Myocyte (in vitro differentiated cells): ENCODE results near the gene FAM216B. TPM values are rescaled to one million over a fixed set of nuclear protein-coding genes. Genes with fewer than 3 reads are reported as not detected.
"Not testable (repeated sequence)": the region's sequence is repeated elsewhere in the genome, so short reads cannot be mapped to it uniquely, and the experiment has no call there.

Experiments
- DNase-seq: peaks from one replicate; pipeline ENCODE4 v3.0.0-alpha.2; 2012; ENCODE audit warnings: low read depth
- polyA plus RNA-seq: library from polyadenylated mRNA; unstranded; fragments of >200 nt; gene quantifications from one replicate; pipeline ENCODE4 v1.2.1, GENCODE V29; 2012; ENCODE audit warnings: missing spikeins
- total RNA-seq: library from RNA; depleted of rRNA; stranded (reverse); fragments of >200 nt; gene quantifications from 2 replicates; pipeline ENCODE4 v1.2.3, GENCODE V29; 2014

Gene FAM216B
- total RNA-seq = not detected in 2 replicates
- not detected for polyA plus RNA-seq

DNA sequence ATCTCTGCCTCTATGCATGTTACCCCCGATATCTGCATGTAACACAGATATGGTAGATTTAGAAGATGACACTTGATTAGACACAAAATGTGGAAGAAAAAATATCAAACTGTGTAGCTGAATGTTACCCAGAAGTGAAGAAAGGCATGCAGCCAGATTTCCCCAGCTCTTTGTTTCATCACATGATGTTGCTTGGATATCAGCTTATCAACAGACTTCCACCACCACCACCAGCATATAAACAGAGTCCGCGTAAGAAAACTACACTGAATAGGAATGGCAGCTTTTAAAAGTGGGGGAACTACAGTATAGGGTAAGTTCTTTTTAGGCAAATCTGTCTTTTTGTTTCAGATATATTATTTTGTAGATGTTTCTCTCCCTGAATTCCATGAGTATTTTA lies at the start of gene FAM216B:
FAM216B (plus strand) TSS at position 233 of the 400 bp plus-strand sequence. CDS start 2,484 bp downstream, outside the sequence.
- no peak for DNase-seq

- no peak for DNase-seq
Observed at GRCh38 chr13:42732073-42732472, 49.3 kb upstream of the FAM216B start.

DNA sequence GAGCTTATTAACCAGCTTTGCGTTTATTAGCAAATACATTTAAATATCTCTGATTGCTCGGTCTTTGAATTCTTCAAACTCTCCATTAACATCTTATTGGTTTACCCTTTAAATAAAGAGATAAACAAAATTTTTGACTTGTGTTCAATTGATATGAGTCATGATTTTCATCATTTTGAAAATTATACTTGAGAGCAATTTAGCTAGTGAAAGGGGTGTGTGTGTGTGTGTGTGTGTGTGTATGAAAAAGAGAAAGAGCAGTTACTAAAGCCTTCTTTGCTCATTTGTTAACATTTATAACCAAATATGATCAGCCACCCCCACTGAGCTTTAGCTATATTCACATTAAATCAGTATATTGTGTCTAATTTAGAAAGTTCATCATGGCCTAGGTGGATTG lies 48.3 kb upstream of the FAM216B start:
- no peak for DNase-seq

DNA sequence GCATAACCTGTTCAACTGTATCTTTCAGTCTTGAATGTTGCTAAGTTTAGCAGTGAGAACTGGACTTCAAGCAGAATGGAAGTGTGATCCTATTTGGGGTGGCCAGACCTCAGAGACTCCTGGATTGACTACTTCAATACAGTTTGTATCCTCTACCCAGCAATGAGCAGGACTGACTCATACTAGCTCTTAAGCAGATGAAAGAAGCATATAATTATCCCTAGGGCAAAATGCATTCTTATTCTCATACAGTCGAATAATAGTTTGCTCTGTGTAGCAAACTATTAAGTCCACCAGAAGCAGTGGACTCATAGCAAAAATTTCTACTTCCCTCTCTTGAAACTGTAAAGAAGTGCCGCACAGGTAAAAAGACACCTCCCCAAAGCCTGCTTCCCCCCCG lies 46.4 kb upstream of the FAM216B start:
- no peak for DNase-seq

- DNase-seq = no peak
Observed at GRCh38 chr13:42740753-42741152, 40.6 kb upstream of the FAM216B start.

GRCh38 chr13:42741914-42742313 lies 39.5 kb upstream of the FAM216B start:
- DNase-seq = no peak

DNA sequence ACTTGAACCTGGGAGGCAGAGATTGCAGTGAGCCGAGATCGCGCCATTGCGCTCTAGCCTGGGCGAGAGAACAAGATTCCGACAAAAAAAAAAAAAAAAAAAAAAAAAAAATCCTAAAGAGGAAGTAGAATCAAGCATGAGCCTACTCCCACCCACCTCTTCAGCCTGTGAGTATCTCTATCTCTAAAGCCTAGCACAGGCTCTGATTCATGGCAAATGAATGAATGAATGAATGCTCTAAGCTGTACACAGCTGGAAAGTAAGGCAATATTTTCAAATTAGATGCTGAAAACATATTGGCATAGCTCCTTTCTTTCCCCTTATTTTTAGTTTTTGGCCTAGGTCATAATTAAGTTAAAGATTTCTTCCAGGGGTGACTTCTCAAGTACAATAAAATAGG lies 35.7 kb upstream of the FAM216B start:
- no peak for DNase-seq

- DNase-seq = peak; percentile 3
Observed at GRCh38 chr13:42746866-42747265, 34.5 kb upstream of the FAM216B start.

DNA sequence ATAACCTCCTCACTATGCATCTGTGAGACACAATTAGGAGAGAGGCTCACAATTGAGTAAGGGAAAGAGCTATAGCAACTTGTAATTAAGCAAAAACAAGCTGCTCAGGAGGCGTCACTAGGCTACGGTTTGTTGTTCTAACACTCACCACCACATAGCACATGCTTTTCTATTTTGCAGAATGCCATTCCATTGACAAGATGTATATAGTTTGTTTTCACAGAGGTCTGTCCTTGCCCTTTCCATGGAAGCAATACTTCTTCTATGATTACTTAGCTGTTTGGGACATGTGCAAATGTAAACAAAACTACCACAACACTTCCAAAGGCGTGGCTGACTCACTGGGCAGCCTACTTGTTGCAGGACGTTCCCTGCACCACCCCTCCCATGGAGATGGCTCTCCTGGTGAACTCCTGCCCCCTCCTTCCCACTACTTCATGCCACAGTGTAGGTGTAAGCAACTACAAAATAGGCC lies 33.9 kb upstream of the FAM216B start:
- peak; percentile 46 for DNase-seq

- DNase-seq = peak; percentile 9
Observed at GRCh38 chr13:42750794-42751193, 30.6 kb upstream of the FAM216B start.

- no peak for DNase-seq
Observed at GRCh38 chr13:42751693-42752092, 29.7 kb upstream of the FAM216B start.

DNA sequence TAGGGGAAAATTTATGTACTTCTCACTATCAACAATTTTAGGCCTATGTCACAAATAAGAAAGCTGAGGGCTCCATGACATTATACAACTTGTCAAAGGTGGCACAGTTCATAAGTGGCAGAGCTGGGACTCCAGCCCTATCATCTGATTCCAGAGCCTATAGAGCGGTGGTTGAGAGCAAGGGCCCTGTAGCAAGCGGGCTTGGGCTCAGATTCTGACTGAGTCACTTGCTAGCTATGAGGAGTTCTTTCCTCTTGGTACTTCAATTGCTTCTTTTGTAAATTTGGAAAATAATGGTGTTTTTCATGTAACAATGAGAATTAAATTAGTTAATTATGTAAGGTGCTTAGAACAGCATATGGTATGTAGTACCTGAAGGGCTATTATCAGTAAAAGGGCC lies 28.7 kb upstream of the FAM216B start:
- DNase-seq = no peak

DNA sequence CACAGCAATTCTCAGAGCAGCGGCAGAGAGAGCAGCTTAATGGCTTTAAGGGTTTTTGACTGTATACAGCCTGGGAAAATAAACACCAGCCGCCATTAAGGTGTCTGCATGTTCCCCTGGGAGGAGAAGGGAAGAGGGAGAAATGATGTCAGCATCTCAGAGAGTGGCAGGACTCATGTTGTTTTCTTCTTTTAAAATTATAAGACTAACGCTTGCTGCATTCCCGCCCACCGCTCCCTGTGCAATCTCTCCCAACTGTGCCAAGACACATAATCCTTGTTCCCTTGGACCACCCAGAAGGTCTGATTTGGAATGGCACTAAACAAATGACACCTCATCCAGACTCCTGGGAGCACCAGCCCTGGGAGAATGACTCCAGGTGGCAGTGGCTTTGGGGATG lies 27.7 kb upstream of the FAM216B start:
- no peak for DNase-seq

DNA sequence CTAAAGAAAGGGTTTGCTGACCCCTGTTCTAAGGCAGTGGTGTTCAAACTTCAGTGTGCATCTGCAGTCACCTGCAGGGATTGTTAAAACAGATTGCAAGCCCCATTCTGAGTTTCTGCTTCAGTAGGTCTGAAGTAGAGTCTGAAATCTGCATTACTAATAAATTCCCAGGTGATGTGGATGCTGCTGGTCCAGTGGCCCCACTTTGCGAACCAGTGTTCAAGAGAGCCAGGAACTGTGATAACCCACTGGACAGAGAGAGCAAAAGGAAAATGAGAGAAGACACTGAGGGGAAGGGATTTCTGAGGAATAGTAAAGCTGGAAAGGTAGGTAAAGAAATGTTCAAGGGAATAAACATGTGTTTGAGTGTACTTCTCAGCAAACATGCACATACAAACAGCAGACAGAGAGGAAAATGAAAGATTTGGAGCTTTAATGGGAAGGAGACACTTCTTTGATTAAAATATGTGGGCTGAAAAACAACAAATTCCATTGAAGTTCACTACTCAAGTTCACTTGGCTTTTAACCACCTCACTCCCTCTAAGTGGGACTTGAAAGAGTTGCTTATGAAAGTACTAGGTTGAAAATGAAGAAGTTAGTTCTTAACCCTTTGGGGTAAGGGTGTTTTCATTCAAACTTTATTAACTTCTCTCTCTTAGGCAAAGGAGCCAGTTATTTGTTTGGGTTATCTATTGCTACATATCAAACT lies 26.4 kb upstream of the FAM216B start:
- DNase-seq = no peak

- no peak for DNase-seq
Observed at GRCh38 chr13:42757678-42758420, 23.5 kb upstream of the FAM216B start.

GRCh38 chr13:42758515-42758914 lies 22.9 kb upstream of the FAM216B start:
- DNase-seq = no peak

- no peak for DNase-seq
Observed at GRCh38 chr13:42760951-42761350, 20.4 kb upstream of the FAM216B start.

DNA sequence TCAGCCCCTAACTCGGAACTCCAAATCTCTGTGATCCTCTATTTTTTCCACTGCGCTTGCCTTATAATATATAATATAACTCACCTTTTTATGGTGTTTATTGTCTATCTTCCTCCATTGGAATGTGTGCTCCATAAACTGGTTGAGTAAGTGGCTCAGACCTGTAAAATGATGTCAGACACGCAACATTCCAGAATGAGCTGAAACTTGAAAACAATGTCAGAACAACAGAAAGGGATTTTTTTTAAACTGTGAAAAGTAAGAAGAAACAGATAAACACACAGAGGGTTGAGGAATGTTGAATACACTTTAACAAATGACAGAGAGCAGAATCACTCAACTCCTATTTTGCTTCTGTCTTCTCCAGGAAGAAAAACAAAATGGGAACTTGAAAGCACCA lies 19.1 kb upstream of the FAM216B start:
- DNase-seq = no peak

GRCh38 chr13:42762917-42763316 lies 18.5 kb upstream of the FAM216B start:
- peak; percentile 11 for DNase-seq

DNA sequence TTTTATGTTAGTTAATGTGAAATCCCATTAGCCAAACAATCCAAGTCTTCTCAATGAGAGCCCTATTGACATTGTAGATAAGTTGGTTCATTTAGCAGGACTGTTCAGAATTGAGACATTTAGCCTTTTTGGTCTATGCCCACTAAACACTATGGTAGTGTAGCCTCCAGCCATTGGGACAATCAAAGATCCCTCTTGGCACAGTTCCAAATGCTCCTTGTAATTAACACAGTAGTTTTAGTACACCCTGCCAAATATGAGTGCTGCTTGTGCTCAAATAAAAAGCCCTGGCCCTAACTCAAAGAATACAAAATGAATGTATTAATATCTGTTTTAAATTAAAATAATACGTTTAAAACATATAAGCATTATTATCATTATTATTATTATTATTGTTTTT lies 15.4 kb upstream of the FAM216B start:
- no peak for DNase-seq

DNA sequence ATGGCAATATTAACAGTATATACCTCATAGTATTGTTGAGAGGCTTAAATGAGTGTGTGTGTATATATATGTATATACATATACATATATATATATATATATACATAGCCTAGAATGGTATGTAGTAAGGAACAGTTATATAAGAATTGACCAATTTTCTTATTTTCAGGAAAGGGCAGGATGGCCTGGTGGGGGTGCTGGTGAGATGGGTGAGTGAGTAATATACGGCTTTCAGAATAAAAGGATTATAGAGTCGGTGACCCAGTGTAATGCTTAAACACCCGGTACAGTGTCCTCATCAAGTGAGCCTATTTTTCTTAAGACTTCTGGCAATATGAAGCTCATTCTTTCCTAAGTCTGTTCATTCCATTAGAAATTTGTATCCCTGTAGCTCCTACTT lies 11.7 kb upstream of the FAM216B start:
- no peak for DNase-seq

DNA sequence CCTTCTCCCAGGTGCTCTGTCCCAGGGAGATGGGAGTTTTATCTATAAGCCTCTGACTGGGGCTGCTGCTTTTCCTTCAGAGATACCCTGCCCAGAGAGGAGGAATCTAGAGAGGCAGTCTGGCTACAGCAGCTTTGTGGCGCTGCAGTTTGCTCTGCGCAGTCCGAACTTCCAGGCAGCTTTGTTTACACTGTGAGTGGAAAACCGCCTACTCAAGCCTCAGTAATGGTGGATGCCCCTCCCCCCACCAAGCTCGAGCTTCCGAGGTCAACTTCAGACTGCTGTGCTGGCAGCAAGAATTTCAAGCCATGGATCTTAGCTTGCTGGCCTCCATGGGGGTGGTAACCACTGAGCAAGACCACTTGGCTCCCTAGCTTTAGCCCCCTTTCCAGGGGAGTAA lies 4.8 kb upstream of the FAM216B start:
- DNase-seq = not testable (repeated sequence)

- no peak for DNase-seq
Observed at GRCh38 chr13:42777467-42777866, 3.9 kb upstream of the FAM216B start.
